WTC11 (cell line): Measurements from ENCODE around the gene CAMTA1. TPM values are rescaled to one million over a fixed set of nuclear protein-coding genes. Genes with fewer than 3 reads are reported as not detected.

Experiments
- ATAC-seq: fragments of 200-7000 bp; cut with Tn5 transposase; 2 replicates; pipeline ENCODE4 v1.10.0; 2021; ENCODE audit warnings: mild to moderate bottlenecking, moderate library complexity
- CTCF ChIA-PET: fragments of 300-600 bp; sonication (Branson Sonifier 250); formaldehyde crosslinking; loops from one replicate; lab custom pipeline; 2021; ENCODE audit warnings: antibody characterized with exemption; lab: Charles Lee
- POLR2A ChIA-PET: fragments of 350-600 bp; sonication (Branson Sonifier 250); formaldehyde crosslinking; loops from one replicate; lab custom pipeline; 2021; ENCODE audit warnings: antibody characterized with exemption; lab: Charles Lee
- DNase-seq: peaks from one replicate; pipeline ENCODE4 v3.0.0; 2021; ENCODE audit warnings: low spot score
- H3K27ac Mint-ChIP-seq: 2 replicates; pipeline ENCODE4 v1.8.0; 2021; ENCODE audit warnings: mixed read lengths
- H3K27me3 Mint-ChIP-seq: 2 replicates; pipeline ENCODE4 v1.8.0; 2021; ENCODE audit warnings: low read depth, mild to moderate bottlenecking, moderate library complexity, mixed read lengths
- H3K36me3 Mint-ChIP-seq: 2 replicates; pipeline ENCODE4 v1.8.0; 2021; ENCODE audit warnings: mixed read lengths
- H3K4me1 Mint-ChIP-seq: 2 replicates; pipeline ENCODE4 v1.8.0; 2022; ENCODE audit warnings: mixed read lengths
- H3K4me3 Mint-ChIP-seq: 2 replicates; pipeline ENCODE4 v1.8.0; 2021; ENCODE audit warnings: mild to moderate bottlenecking, moderate library complexity, mixed read lengths
- H3K9me3 Mint-ChIP-seq: 2 replicates; pipeline ENCODE4 v1.8.0; 2021; ENCODE audit warnings: mixed read lengths
- AR ChIP-seq: fragments of 250-450 bp; sonication (Bioruptor Pico); IDR thresholded peaks from 2 replicates; pipeline ENCODE4 v1.9.0; 2021; ENCODE audit warnings: mild to moderate bottlenecking
- ATF2 ChIP-seq: sonication (generic); formaldehyde crosslinking; IDR thresholded peaks from 2 replicates; pipeline ENCODE4 v1.8.1; 2022; ENCODE audit warnings: low read depth, missing genetic modification reagents, borderline replicate concordance
- CREM ChIP-seq: sonication (generic); formaldehyde crosslinking; IDR thresholded peaks from 2 replicates; pipeline ENCODE4 v1.8.1; 2022; ENCODE audit warnings: mild to moderate bottlenecking, missing genetic modification reagents, moderate library complexity
- HMGA2 ChIP-seq: fragments of 250-450 bp; sonication (Bioruptor Pico); IDR thresholded peaks from 2 replicates; pipeline ENCODE4 v1.4.0; 2021; ENCODE audit warnings: mild to moderate bottlenecking, moderate library complexity
- IRF1 ChIP-seq: sonication (generic); formaldehyde crosslinking; IDR thresholded peaks from 2 replicates; pipeline ENCODE4 v1.8.0; 2023; ENCODE audit warnings: missing genetic modification reagents
- JAZF1 ChIP-seq: fragments of 250-450 bp; sonication (Bioruptor Pico); IDR thresholded peaks from 2 replicates; pipeline ENCODE4 v1.9.0; 2021; ENCODE audit warnings: moderate library complexity, mild to moderate bottlenecking, inconsistent platforms
- MLX ChIP-seq: sonication (generic); formaldehyde crosslinking; IDR thresholded peaks from 2 replicates; pipeline ENCODE4 v1.8.1; 2023; ENCODE audit warnings: mild to moderate bottlenecking, missing genetic modification reagents, moderate library complexity
- MXD4 ChIP-seq: fragments of 250-450 bp; sonication (Bioruptor Pico); IDR thresholded peaks from 2 replicates; pipeline ENCODE4 v1.8.0; 2021; ENCODE audit warnings: mild to moderate bottlenecking, moderate library complexity, borderline replicate concordance
- NFYB ChIP-seq: sonication (generic); formaldehyde crosslinking; conservative IDR thresholded peaks from 2 replicates; pipeline ENCODE4 v1.8.0; 2022; ENCODE audit warnings: low read depth, missing genetic modification reagents
- PREB ChIP-seq: sonication (generic); formaldehyde crosslinking; IDR thresholded peaks from 2 replicates; pipeline ENCODE4 v1.8.1; 2022; ENCODE audit warnings: mild to moderate bottlenecking, missing genetic modification reagents, moderate library complexity, borderline replicate concordance
- RELA ChIP-seq: sonication (generic); formaldehyde crosslinking; IDR thresholded peaks from 2 replicates; pipeline ENCODE4 v1.8.1; 2022; ENCODE audit warnings: missing genetic modification reagents, mild to moderate bottlenecking, borderline replicate concordance
- SMAD3 ChIP-seq: sonication (generic); formaldehyde crosslinking; IDR thresholded peaks from 2 replicates; pipeline ENCODE4 v1.8.0; 2022; ENCODE audit warnings: missing genetic modification reagents, mild to moderate bottlenecking, borderline replicate concordance
- USF2 ChIP-seq: sonication (generic); formaldehyde crosslinking; IDR thresholded peaks from 2 replicates; pipeline ENCODE4 v1.8.1; 2023; ENCODE audit warnings: mild to moderate bottlenecking, missing genetic modification reagents, moderate library complexity
- ZBTB43 ChIP-seq: sonication (generic); formaldehyde crosslinking; IDR thresholded peaks from 2 replicates; pipeline ENCODE4 v1.8.1; 2023; ENCODE audit warnings: mild to moderate bottlenecking, missing genetic modification reagents
- ZNF263 ChIP-seq: sonication (generic); formaldehyde crosslinking; IDR thresholded peaks from 2 replicates; pipeline ENCODE4 v1.8.1; 2022; ENCODE audit warnings: low read depth, mild to moderate bottlenecking, moderate library complexity, missing genetic modification reagents
- ZNF281 ChIP-seq: sonication (generic); formaldehyde crosslinking; IDR thresholded peaks from 2 replicates; pipeline ENCODE4 v1.8.0; 2023; ENCODE audit warnings: mild to moderate bottlenecking, missing genetic modification reagents
- ZNF532 ChIP-seq: fragments of 250-450 bp; sonication (Bioruptor Pico); IDR thresholded peaks from 2 replicates; pipeline ENCODE4 v1.9.0; 2021; ENCODE audit warnings: mild to moderate bottlenecking, borderline replicate concordance
- total RNA-seq: library from RNA; stranded (reverse); gene quantifications from 3 replicates; pipeline ENCODE4 v1.2.3, GENCODE V29; 2021

The CAMTA1 gene
- total RNA-seq, 1 experiment from 2014 or later = 86.4 TPM

- H3K9me3 Mint-ChIP-seq = no peaks in the 10 kb centered on the region
- no peak overlapping the region for H3K27ac Mint-ChIP-seq
- POLR2A ChIA-PET = no interaction called here
- CTCF ChIA-PET = no interaction called here
- no peaks in the 10 kb centered on the region for H3K36me3 Mint-ChIP-seq
- ATAC-seq (no peak), DNase-seq (no peak)
- H3K4me3 Mint-ChIP-seq = no peak overlapping the region
- no peaks in the 10 kb centered on the region for H3K27me3 Mint-ChIP-seq
- H3K4me1 Mint-ChIP-seq = no peaks in the 10 kb centered on the region
- TF ChIP-seq SMAD3 = no peak
- no peak for TF ChIP-seq ZBTB43 (CRISPR knock-in tag)
- TF ChIP-seq ZNF532 (CRISPR knock-in tag) = no peak
- no peak for TF ChIP-seq IRF1 (CRISPR knock-in tag)
- no peak for TF ChIP-seq NFYB (CRISPR knock-in tag)
- no peak for TF ChIP-seq USF2 (CRISPR knock-in tag)
- no peak for TF ChIP-seq MLX (CRISPR knock-in tag)
- TF ChIP-seq MXD4 = no peak
- no peak for TF ChIP-seq RELA (CRISPR knock-in tag)
- TF ChIP-seq HMGA2 = no peak
- no peak for TF ChIP-seq PREB (CRISPR knock-in tag)
- TF ChIP-seq ZNF263 (CRISPR knock-in tag) = no peak
- no peak for TF ChIP-seq AR
- TF ChIP-seq ATF2 (CRISPR knock-in tag) = no peak
- TF ChIP-seq ZNF281 (CRISPR knock-in tag) = no peak
- no peak for TF ChIP-seq JAZF1 (CRISPR knock-in tag)
- TF ChIP-seq CREM = no peak
These were observed 223.1 kb downstream of the CAMTA1 start for GRCh38 chr1:7008331-7008730.
